GM12801 (cell line): ENCODE results near the gene PDSS2.

Experiments used
- CTCF ChIP-seq: IDR thresholded peaks from one replicate; pipeline ENCODE4 v1.5.1; 2011; ENCODE audit warnings: control low read depth; ENCODE audit not compliant: insufficient read length; ENCODE audit errors: extremely low read depth

The PDSS2 gene

DNA sequence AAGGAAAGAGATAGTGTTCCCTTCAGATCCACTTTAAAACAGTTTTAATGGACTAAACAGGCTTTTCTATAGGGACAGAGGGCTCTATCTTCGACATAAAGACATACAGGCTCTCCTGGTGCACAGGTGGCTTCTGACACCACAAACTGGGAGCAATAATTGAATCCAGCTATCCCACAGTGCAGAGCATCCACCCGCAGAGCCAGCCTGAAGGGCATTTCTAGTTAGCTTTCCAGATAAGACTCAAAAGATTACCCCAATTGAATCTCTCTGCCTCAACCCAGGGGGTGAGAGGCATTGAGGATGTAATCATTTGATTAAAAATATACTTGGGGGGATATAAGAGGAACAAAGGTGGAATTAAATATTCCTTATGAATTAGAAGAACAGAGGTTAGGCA lies 279.3 kb downstream of the PDSS2 start:
- no peak for TF ChIP-seq CTCF

- TF ChIP-seq CTCF, result no peak
Observed at GRCh38 chr6:107179004-107179403, 280.4 kb downstream of the PDSS2 start.

DNA sequence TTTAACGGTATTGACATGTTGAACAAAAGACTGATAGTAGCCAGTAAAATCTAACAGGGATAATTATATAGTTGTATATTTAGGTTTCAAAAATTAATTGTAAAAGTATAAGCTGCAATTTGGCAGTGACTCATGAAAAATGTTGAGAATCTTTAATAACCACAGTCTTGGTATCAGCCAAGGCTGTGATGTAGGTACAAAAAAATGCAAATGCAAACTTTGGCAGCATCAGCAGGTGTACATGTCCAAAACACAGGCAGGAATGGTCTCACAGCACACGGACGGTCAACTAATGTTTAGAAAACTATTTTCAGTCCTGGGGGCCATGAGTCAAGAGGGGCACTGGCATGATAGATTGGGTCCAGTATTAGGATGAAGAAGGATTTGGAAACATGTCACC lies 285.6 kb downstream of the PDSS2 start:
- no peak for TF ChIP-seq CTCF

DNA sequence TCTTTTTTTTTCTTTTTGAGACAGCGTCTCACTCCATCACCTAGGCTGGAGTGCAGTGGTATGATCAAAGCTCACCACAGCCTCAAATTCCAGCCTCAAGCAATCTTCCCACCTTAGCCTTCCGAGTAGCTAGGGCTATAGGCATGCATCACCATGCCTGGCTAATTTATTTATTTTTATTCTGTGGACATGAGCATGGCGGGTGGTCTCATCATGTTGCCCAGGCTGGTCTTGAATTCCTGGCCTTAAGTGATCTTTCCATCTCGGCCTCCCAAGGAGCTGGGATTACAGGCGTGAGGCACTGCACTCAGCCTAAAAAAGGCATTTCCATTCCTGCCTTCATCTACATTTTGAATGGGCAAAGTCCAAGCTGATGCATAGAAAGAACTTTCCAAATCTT lies 287.9 kb downstream of the PDSS2 start:
- TF ChIP-seq CTCF, result no peak

DNA sequence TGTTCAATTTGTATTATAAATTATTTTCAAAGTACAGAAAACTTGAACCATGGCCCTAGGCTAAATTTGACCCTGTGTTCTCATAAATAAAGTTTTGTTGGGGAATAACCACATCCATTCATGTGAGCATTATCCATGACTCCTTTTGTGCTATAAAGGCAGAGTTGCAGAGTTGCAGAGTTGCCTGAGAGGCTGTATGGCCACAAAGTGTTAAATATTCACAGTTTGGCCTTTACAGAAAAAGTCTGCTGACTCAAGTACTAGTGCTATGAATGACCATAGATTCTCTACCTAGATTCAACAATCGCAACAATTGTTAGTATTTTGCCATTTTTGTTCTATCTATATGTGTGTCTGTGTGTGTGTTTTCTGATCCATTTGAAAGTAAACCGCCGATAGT lies 297.8 kb downstream of the PDSS2 start:
- TF ChIP-seq CTCF, result no peak

DNA sequence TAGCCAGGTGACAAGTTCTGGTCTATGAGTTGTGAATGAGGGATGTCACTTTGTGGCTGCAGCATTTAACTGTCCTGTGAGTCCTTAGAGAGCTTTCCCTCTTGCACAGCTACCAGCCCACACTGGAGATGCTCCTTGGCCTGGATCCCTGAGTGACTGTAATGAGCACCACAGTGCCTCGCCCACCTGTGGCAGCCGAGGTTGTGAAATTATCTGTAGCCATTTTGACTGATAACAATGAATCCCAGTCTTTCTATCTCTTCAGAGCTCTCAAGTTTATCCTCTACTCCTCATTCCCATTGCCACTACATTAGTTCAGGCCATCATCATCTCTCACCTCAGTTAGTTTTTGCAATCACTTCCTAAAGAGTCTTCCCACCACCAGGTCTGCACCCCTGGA lies 302.7 kb downstream of the PDSS2 start:
- TF ChIP-seq CTCF, result no peak

DNA sequence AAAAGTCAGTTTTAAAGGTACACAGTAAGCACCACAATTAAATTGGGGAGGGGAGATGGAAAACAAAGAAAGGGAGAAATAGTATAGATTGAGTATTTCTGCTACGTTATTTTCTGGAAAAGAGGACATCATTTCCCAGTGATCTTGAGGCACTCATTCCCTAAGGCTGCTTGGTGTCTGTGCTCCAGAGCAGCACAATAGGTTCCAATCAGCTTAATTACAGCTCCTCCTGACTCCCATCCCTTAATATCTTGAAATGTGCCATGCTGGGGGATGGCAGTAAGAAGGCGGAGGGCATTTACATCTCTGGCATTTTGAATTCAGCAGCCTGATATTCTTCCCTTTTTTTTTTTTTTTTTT lies 304.6 kb downstream of the PDSS2 start:
- no peak for TF ChIP-seq CTCF
